Activated CD8-positive, alpha-beta memory T cell treated with anti-CD3 and anti-CD28 coated beads for 24 hours (primary cell): Measurements from ENCODE around the gene NT5DC3.

Experiments
- DNase-seq: peaks from one replicate; pipeline ENCODE4 v3.0.0-alpha.2; 2020

The NT5DC3 gene

GRCh38 chr12:103840876-103841689, at the start of gene NT5DC3:
TSS of gene NT5DC3 (minus strand) at chr12:103841234. CDS start at chr12:103841156, 78 bp downstream.
- DNase-seq, result peak; percentile 92

- DNase-seq, result no peak
These were observed 46.7 kb upstream of the NT5DC3 start for GRCh38 chr12:103887738-103888137.

DNA sequence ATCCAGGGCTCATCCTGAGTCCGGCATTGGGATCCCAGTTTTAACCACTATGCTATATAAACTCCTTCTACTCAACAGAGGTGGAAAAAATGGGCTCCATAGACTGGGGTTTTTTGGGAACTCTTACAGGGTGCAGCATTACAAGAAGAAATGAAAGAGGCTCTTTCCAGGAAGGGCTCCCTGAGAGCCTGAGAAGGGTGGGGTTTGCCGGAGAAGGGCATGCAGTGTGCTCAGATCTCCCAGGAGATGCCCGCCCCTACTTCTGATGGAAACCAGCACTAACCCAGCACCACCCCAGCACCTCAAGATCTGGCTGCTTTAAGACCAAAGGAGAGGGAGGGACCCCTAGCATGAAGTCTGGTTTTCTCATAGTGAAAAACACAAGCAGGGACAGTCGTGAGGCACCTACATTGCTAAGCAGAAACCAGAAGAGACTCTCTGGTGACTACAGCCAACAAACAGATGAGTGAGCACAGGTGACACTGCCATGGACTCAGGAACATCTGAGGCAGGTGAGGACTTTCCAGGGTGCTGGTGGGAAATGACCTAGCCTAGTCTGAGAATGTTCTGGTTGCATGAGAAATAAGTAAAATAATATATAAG, 45.3 kb upstream of the NT5DC3 start:
- no peak for DNase-seq

GRCh38 chr12:103884316-103884715, 43.3 kb upstream of the NT5DC3 start:
- no peak for DNase-seq

- DNase-seq, result no peak
These were observed 42.9 kb upstream of the NT5DC3 start for GRCh38 chr12:103883908-103884307.

GRCh38 chr12:103882861-103883596, 42.0 kb upstream of the NT5DC3 start:
- DNase-seq, result no peak

DNA sequence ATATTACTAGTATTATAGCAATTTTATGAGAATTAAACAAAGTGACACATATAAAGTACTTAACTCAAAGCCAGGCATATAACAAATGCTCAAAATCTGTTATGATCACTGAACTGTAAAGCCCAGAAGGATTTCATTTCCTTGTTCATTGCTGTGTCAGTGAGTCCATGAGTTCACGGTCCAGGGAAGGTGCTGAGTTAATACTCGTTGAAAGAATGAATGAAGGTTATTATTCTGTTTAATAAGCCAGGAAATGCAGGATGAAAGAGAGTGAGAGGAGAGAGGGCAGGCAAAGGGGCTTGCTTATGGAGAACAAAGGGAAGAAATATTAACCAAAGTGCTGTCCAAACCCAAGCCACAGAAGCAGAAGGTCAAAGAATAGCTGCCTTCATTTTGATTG, 40.2 kb upstream of the NT5DC3 start:
- DNase-seq, result no peak

DNA sequence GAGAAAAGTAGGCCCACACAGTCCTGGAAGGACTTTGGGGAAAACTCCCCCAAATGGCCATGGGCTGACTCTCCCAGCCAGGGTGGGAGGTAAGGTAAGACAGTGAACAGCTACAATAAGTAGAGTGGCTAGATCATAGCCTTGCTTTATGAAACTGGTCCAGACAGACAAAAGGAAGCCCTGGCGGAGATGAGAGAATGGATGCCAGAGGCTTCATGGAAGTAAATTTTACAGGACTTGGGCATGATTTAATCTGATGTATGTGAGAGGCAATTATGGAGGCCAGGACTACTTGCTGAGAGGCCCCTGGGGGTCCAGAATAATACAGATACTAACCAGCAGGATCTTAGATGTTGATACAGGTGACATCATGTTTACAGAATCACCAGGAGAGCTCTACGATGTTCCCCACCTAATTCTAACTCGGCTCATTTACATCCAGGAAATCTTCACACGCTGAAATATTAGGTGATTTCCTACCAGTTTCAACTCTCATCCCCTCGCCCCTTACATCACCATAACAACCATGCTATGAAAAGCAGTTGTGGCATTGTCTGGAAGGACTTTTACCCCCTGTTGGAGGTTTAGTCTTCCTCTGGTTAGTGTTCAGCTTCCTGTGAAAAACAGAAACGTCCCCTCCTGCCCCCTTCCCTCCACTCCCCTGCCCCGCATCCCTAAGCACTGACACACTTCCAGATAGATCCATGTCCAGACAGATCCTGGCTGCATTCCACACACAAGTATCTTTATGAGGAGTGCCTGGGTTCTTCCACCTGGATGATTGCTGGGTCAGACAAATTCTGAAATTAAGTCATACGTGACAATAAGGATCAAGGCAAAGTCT, 39.5 kb upstream of the NT5DC3 start:
- no peak for DNase-seq

DNA sequence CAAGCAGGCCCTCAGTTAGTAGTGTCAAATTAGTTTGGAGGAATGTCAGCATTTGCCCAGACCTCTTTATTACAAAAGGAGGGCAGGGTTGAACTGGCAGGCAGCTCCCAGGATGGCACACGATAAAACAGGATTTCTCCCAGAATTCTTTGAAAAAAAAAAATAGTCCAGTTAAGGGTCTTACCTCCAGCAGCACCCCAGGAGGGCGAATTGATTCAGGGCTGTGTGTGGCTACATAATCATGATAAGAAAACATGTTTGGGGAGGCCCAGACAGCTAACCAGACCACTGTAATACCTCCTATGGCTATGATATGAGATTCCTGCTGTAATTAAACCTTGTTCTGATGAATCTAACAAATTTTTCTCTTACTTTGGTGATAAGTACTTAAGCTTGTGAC, 38.8 kb upstream of the NT5DC3 start:
- DNase-seq, result no peak

GRCh38 chr12:103879048-103879692, 38.1 kb upstream of the NT5DC3 start:
- DNase-seq, result no peak

GRCh38 chr12:103877934-103878510, 37.0 kb upstream of the NT5DC3 start:
- peak; percentile 73 for DNase-seq

DNA sequence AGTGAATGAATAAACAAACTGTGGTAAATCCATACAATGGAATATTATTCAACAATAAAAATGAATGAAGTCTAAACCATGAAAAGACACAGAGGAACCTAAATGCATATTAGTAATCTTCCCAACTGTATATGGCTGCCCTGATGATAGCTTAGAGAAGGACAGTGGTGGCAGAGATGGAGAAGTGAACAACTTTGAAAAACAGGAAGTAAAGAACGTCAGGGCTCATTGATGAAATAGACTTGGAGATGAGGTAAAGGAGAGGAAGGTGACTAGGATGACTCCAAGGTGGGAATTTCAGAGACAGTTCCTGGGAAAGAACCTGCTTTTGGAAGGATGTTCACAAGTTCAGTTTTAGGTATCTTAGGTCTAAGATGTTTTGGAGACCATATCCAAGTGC, 36.3 kb upstream of the NT5DC3 start:
- DNase-seq, result no peak

DNA sequence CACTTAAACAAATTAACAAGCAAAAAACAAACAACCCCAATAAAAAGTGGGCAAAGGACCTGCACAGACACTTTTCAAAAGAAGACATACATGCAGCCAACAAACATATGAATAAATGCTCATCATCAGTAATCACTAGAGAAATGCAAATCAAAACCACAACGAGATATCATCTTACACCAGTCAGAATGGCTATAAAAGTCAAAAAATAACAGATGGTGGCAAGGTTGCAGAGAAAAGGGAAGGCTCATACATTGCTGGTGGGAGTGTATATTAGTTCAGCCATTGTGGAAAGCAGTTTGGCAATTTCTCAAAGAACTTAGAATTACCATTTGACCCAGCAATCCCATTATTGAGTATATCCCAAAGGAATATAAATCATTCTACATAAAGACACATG, 34.6 kb upstream of the NT5DC3 start:
- DNase-seq, result no peak

DNA sequence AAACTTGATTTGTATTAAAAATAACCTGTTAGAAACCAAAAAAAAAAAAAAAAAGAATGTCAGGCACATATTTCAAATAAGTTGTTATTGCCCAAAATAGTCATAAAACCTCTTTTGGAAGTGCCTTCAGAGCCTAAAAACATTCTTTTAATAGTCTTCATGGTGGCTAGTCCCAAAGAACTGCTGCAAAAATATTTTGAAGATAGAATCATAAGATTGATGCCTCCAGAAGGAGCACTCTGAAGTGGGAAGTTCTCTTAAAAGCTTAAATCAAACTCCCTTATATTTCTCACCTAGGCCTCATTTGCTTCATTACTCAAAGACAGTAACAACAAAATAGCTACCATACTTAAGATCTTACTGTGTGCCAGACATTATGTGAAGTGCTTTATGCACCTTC, 27.2 kb upstream of the NT5DC3 start:
- no peak for DNase-seq

- no peak for DNase-seq
These were observed 24.2 kb upstream of the NT5DC3 start for GRCh38 chr12:103865151-103865730.

GRCh38 chr12:103864710-103865109, 23.7 kb upstream of the NT5DC3 start:
- no peak for DNase-seq

DNA sequence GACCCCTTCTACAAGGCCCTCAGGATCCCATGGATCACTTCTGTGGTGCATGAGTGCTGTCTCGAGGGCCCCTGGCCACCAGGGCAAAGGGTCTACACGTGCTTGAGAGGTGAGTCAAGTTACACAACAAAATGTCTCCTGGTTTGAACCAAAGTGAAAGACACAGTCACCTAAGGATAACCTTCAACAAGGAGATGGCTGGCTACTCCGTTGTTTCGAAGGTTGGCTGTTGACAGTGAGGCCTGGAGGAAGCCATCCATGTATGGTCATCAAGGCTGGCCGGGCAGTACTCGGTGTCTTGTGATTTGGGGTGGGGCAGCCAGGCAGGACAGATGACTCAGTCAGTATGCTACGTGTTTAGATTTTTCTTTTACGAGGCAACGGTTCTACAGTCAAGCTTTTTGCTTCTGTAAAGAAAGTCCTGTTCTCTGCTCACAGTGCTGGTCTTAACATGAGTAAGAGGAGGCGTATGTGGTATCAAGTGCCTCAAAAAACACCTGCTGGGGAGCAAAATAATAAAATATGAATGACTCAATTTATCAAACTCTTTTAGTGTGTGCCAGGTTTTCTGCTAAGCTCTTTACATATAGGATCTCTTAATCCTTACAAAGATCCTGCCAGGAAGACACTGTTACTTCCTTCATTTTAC, 18.0 kb upstream of the NT5DC3 start:
- no peak for DNase-seq

DNA sequence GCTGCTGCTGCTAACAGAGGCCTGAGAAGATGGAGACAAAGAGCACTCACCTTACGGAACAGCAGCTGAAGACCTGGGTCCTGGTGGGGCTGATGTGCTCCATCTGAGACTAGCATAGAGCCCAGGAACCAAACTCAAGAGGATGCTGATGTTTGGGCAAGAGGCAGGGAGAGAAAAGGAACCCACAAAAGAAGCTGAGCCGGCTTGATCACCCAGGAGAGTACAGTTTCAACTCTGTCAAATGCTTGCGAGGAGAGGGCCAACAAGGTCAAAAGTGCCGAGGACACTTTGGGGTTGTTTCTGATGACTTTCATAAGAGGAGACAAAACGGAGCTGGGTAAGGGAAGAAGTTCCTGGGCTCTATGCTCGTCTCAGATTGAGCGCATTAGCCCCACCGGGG, 17.3 kb upstream of the NT5DC3 start:
- DNase-seq, result no peak

- DNase-seq, result no peak
These were observed 16.1 kb upstream of the NT5DC3 start for GRCh38 chr12:103857164-103857563.

GRCh38 chr12:103855896-103856657, 15.0 kb upstream of the NT5DC3 start:
- DNase-seq, result no peak
